Heart left ventricle (tissue), 16 donors: Measurements from ENCODE around the gene PISD. TPM values are rescaled to one million over a fixed set of nuclear protein-coding genes. Genes with fewer than 3 reads are reported as not detected.

Experiments used
- ATAC-seq, 4 donors: fragments of 200-7000 bp; cut with Tn5 transposase; one replicate each; pipeline ENCODE4 v1.9.1; 2020 to 2022; ENCODE audit warnings: moderate library complexity in 4 of 4, mild to moderate bottlenecking in 3 of 4, moderate number of reproducible peaks in 1 of 4
- DNase-seq, 5 donors: peaks; one replicate each; pipeline ENCODE4 v3.0.0-alpha.2; 2020
- H3K27ac ChIP-seq, 12 donors: fragments of 200-600 bp; sonication (generic) in 4 of 12; one replicate each; pipeline versions ENCODE4 v1.5.0 to v1.8.0; 2016 to 2022; ENCODE audit warnings: mild to moderate bottlenecking in 2 of 12
- H3K27me3 ChIP-seq, 9 donors: fragments of 200-600 bp; sonication (generic) in 2 of 9; one replicate each; pipeline versions ENCODE4 v1.5.1 to v1.8.0; 2016 to 2022; ENCODE audit warnings: mild to moderate bottlenecking in 3 of 9
- H3K36me3 ChIP-seq, 9 donors: fragments of 200-600 bp; sonication (generic) in 2 of 9; one replicate each; pipeline versions ENCODE4 v1.5.0 to v1.8.0; 2018 to 2022; ENCODE audit warnings: mild to moderate bottlenecking in 2 of 9
- H3K4me1 ChIP-seq, 12 donors: fragments of 200-600 bp; sonication (generic) in 4 of 12; one replicate each; pipeline versions ENCODE4 v1.5.0 to v1.8.0; 2016 to 2022; ENCODE audit warnings: mild to moderate bottlenecking in 3 of 12
- H3K4me3 ChIP-seq, 12 donors: fragments of 200-600 bp; sonication (generic) in 4 of 12; one replicate each; pipeline versions ENCODE4 v1.5.0 to v1.8.0; 2017 to 2022; ENCODE audit warnings: mild to moderate bottlenecking in 9 of 12, moderate library complexity in 4 of 12
- H3K9me3 ChIP-seq, 12 donors: fragments of 200-600 bp; sonication (generic) in 4 of 12; one replicate each; pipeline versions ENCODE4 v1.5.0 to v1.8.0; 2016 to 2022; ENCODE audit warnings: mild to moderate bottlenecking in 1 of 12
- CTCF ChIP-seq, 12 donors: fragments of 200-600 bp; sonication (generic) in 4 of 12; IDR thresholded peaks; one replicate each; pipeline versions ENCODE4 v1.5.0 to v1.8.0; 2018 to 2022; ENCODE audit warnings: antibody characterized with exemption in 12 of 12, mild to moderate bottlenecking in 5 of 12
- POLR2A ChIP-seq, 2 donors: fragments of 450-650 bp; IDR thresholded peaks; one replicate each; pipeline ENCODE4 v1.6.1; 2017; ENCODE audit warnings: antibody characterized with exemption in 2 of 2, mild to moderate bottlenecking in 2 of 2, moderate library complexity in 2 of 2
- WGBS, 4 donors: extraction: QIAGEN DNeasy Blood & Tissue Kit in 2 of 4; methylation state at CpG; one replicate each; pipeline versions ENCODE4 v1.1.5 to v1.1.7; 2013 to 2018; 5-methylcytosine and 5-hydroxymethylcytosine counted together
- intact Hi-C, 10 donors: fragments of 100-400 bp; cut with DNase I; formaldehyde crosslinking; loops; one replicate each; pipeline versions ENCODE4 v1.11.1 to v1.14.2; 2022
- polyA plus RNA-seq, 2 donors: library from polyadenylated mRNA; stranded (reverse); fragments of 200-250 nt; gene quantifications; one replicate each; pipeline ENCODE4 v1.2.3, GENCODE V29; 2013
- total RNA-seq, 9 donors: library from RNA; depleted of rRNA in 2 of 9; stranded (reverse); fragments of >200 nt in 2 of 9; fragmentation: NEBNext Ultra II Directional in 3 of 9; extraction: Animal tissue kit (Norgen Biotek cat#: 25700) in 3 of 9; gene quantifications; one replicate each; pipeline versions ENCODE4 v1.1.0 to v1.2.4, GENCODE V29; 2016 to 2023
- donor health status: ischemic (EF 13 %, LVEDD 7.1; RV severe dilation, severe dysfunction).
- donor health status: healthy with polysubstance abuse.
- donor health status: DM: no; HTN: yes; CAD: no.
- donor health status: DM: no; HTN: no; CAD: no.
- donor health status: ischemic (EF 25% LVEDD 6.9; RV normal size, moderate dysfunction).
- donor health status: ischemic (EF 25% LVEDD 5.7; RV mildly dilated, moderate dysfunction).
- donor health status: healthy.
- donor health status: DM: yes; HTN: yes; CAD: no.
- donor health status: ischemic (EF 35%, LVEDD 5.7; RV mildly dilated, moderate dysfunction).
- donor health status: nonischemic (EF 11% LVEDD 7.7; RV severe dilation, severe dysfunction).
- donor health status: DM: yes; HTN: yes; CAD: no.
- donor health status: PGD.
- donor health status: ischemic (EF 29% LVEDD 5.4; RV normal size, mild dysfunction).
- donor health status: nonischemic (EF 23%, LVEDD 6.1; RV moderate dilation, normal function).

PISD gene
- total and polyA plus RNA-seq, 11 donors: 12.3 to 38.1 (median 17.0) TPM

- peak overlapping the region in 7 of 12 donors; percentile 26 to 61 (median 43) for H3K27ac ChIP-seq
- no peak for DNase-seq
- no peaks in the 10 kb centered on the region for H3K9me3 ChIP-seq
- no peak for TF ChIP-seq POLR2A (IDR thresholded peaks at IDR 0.05)
- TF ChIP-seq CTCF (IDR thresholded peaks at IDR 0.05): no peak
- peaks cover 3 to 67% (median 43%) of the 10 kb centered on the region in 12 donors for H3K4me1 ChIP-seq
- no peak overlapping the region for H3K4me3 ChIP-seq
- intact Hi-C loops: loop anchor here in 1 of 10 donors (5.0 kb wide), 1 partner anchor 279 kb away; the partner anchor contains the start of gene PATZ1
- no peaks in the 10 kb centered on the region for H3K27me3 ChIP-seq
- no peak for ATAC-seq
- WGBS, 4 donors: 75 to 85% (median 82%) methylated on average over 8 to 15 of the region's 15 CpGs
- peaks cover 0 to 33% (median under 1%) of the 10 kb centered on the region in 9 donors for H3K36me3 ChIP-seq
These were observed 35.4 kb downstream of the PISD start for GRCh38 chr22:31626427-31627150.

- Histone ChIP-seq H3K36me3 (peaks cover 0 to 40% (median 8%) of the 10 kb centered on the region in 9 donors), H3K4me1 (peaks cover 3 to 60% (median 37%) of the 10 kb centered on the region in 12 donors), H3K27ac (peak overlapping the region in 9 of 12 donors; percentile 4 to 61 (median 33)), H3K9me3 (no peaks in the 10 kb centered on the region), H3K27me3 (no peaks in the 10 kb centered on the region), H3K4me3 (peak overlapping the region in 4 of 12 donors; percentile 5 to 24 (median 9))
- TF ChIP-seq CTCF (IDR thresholded peaks at IDR 0.05) (no peak), POLR2A (IDR thresholded peaks at IDR 0.05) (no peak)
- WGBS, 4 donors: 42 to 55% (median 46%) methylated on average over 18 to 31 of the region's 31 CpGs
- intact Hi-C loops: loop anchor here in 1 of 10 donors (5.0 kb wide), 1 partner anchor 279 kb away; the partner anchor contains the start of gene PATZ1
- ATAC-seq (peak in 1 of 4 donors; percentile 49), DNase-seq (peak in 3 of 5 donors; percentile 43 to 75 (median 52))
These were observed 36.2 kb downstream of the PISD start for GRCh38 chr22:31625661-31626426.

GRCh38 chr22:31625257-31625640 is 36.8 kb downstream of the PISD start:
- 80 to 92% (median 88%) methylated on average over 6 to 7 of the region's 7 CpGs for WGBS, 4 donors
- peak overlapping the region in 3 of 12 donors; percentile 20 to 52 (median 29) for H3K27ac ChIP-seq
- H3K9me3 ChIP-seq: no peaks in the 10 kb centered on the region
- TF ChIP-seq CTCF (IDR thresholded peaks at IDR 0.05) (no peak), POLR2A (IDR thresholded peaks at IDR 0.05) (no peak)
- intact Hi-C loops: loop anchor here in 1 of 10 donors (5.0 kb wide), 1 partner anchor 278 kb away; the partner anchor contains the start of gene PATZ1
- H3K4me1 ChIP-seq: peaks cover 3 to 54% (median 36%) of the 10 kb centered on the region in 12 donors
- DNase-seq (peak in 1 of 5 donors; percentile 51), ATAC-seq (no peak)
- H3K27me3 ChIP-seq: no peaks in the 10 kb centered on the region
- peak overlapping the region in 4 of 12 donors; percentile 5 to 24 (median 9) for H3K4me3 ChIP-seq
- peaks cover 0 to 46% (median 14%) of the 10 kb centered on the region in 9 donors for H3K36me3 ChIP-seq
